ENCODE measurements around the gene ANKRD34A. TPM values are rescaled to one million over a fixed set of nuclear protein-coding genes. Genes with fewer than 3 reads are reported as not detected.

The ANKRD34A gene
- total RNA-seq, 1 donor from 2014 or later = 1.2 TPM

- Mint-ChIP-seq H3K27me3 (ENCODE audit: low read depth) (no peaks in the 10 kb centered on the region), H3K36me3 (ENCODE audit: low read depth) (no peaks in the 10 kb centered on the region), H3K4me3 (ENCODE audit: unreplicated experiment) (no peak overlapping the region), H3K9me3 (ENCODE audit: low read depth) (no peaks in the 10 kb centered on the region), H3K27ac (ENCODE audit: unreplicated experiment) (no peak overlapping the region), H3K4me1 (ENCODE audit: low read depth) (peaks cover 19% of the 10 kb centered on the region)
- no peak for DNase-seq (ENCODE audit: low spot score)
- TF ChIP-seq CTCF (IDR thresholded peaks at IDR 0.05) = no peak
Measured at GRCh38 chr1:145983960-145984830, 19.8 kb upstream of the ANKRD34A start.

- no peaks in the 10 kb centered on the region for H3K9me3 Mint-ChIP-seq (ENCODE audit: low read depth)
- H3K27me3 Mint-ChIP-seq (ENCODE audit: low read depth) = no peaks in the 10 kb centered on the region
- peaks cover 19% of the 10 kb centered on the region for H3K4me1 Mint-ChIP-seq (ENCODE audit: low read depth)
- H3K36me3 Mint-ChIP-seq (ENCODE audit: low read depth) = no peaks in the 10 kb centered on the region
- no peak for TF ChIP-seq CTCF (IDR thresholded peaks at IDR 0.05)
- H3K27ac Mint-ChIP-seq (ENCODE audit: unreplicated experiment) = no peak overlapping the region
- no peak overlapping the region for H3K4me3 Mint-ChIP-seq (ENCODE audit: unreplicated experiment)
- DNase-seq (ENCODE audit: low spot score) = no peak
Measured at GRCh38 chr1:145983206-145983675, 18.9 kb upstream of the ANKRD34A start.

- H3K27ac Mint-ChIP-seq (ENCODE audit: unreplicated experiment) = no peak overlapping the region
Measured at GRCh38 chr1:145982010-145982723, 17.8 kb upstream of the ANKRD34A start.

GRCh38 chr1:145980457-145980994 is 16.2 kb upstream of the ANKRD34A start:
- H3K4me3 Mint-ChIP-seq (ENCODE audit: unreplicated experiment) = no peak overlapping the region
- H3K4me1 Mint-ChIP-seq (ENCODE audit: low read depth) = peaks cover 13% of the 10 kb centered on the region
- no peak overlapping the region for H3K27ac Mint-ChIP-seq (ENCODE audit: unreplicated experiment)
- no peak for DNase-seq (ENCODE audit: low spot score)
- H3K9me3 Mint-ChIP-seq (ENCODE audit: low read depth) = no peaks in the 10 kb centered on the region
- no peak for TF ChIP-seq CTCF (IDR thresholded peaks at IDR 0.05)
- H3K27me3 Mint-ChIP-seq (ENCODE audit: low read depth) = no peaks in the 10 kb centered on the region
- H3K36me3 Mint-ChIP-seq (ENCODE audit: low read depth) = no peaks in the 10 kb centered on the region

More at GRCh38 chr1:145982010-145982723, 17.8 kb upstream of the ANKRD34A start:
- no peak for DNase-seq (ENCODE audit: low spot score)
- H3K4me3 Mint-ChIP-seq (ENCODE audit: unreplicated experiment) = no peak overlapping the region
- H3K9me3 Mint-ChIP-seq (ENCODE audit: low read depth) = no peaks in the 10 kb centered on the region
- H3K4me1 Mint-ChIP-seq (ENCODE audit: low read depth) = peaks cover 19% of the 10 kb centered on the region
- H3K36me3 Mint-ChIP-seq (ENCODE audit: low read depth) = no peaks in the 10 kb centered on the region
- TF ChIP-seq CTCF (IDR thresholded peaks at IDR 0.05) = no peak
- no peaks in the 10 kb centered on the region for H3K27me3 Mint-ChIP-seq (ENCODE audit: low read depth)
